ENCODE results near the gene SEMA3F.

The SEMA3F gene

GRCh38 chr3:50174517-50174895 lies 19.4 kb downstream of the SEMA3F start:
- no peak overlapping the region for H3K4me3 ChIP-seq (ENCODE audit: low read length)

DNA sequence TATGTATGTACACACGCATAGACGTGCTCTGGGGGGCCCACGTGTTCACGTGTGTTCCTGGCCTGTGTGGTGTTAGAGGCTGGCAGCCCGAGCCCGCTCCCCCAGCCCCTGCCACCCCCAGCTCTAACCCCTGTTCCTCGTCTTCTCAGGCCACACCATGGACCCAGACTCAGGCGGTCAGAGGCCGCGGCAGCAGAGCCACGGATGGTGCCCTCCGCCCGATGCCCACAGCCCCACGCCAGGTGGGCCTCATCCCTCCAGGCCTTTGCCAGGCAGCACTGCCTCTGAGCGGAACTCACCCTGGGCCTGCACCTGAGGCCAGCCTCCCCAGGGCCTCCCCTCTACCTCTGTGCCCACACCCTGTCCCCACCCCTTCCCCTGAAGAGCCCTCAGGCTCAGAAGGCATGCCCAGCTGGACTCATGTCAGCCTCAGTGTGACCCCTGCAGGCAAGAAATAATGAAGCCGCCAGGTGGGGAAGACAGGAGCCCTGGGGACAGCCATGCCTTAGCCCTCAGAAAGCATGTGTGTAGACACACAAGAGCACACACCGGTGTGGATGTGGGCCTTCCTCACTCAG lies 19.9 kb downstream of the SEMA3F start:
- H3K4me2 ChIP-seq (ENCODE audit: low read length): no peak overlapping the region
- H3K79me2 ChIP-seq (ENCODE audit: low read length): no peaks in the 10 kb centered on the region
- no peaks in the 10 kb centered on the region for H3K36me3 ChIP-seq (replicated peaks; ENCODE audit: low read depth, low read length)
- H4K20me1 ChIP-seq (ENCODE audit: insufficient read depth, low read length): no peaks in the 10 kb centered on the region
- no peaks in the 10 kb centered on the region for H3K27me3 ChIP-seq (ENCODE audit: low read depth, low read length)
- no peak overlapping the region for H3K4me3 ChIP-seq (ENCODE audit: low read length)
- H2AFZ ChIP-seq (ENCODE audit: low read depth, low read length): no peak overlapping the region
- no peaks in the 10 kb centered on the region for H3K4me1 ChIP-seq (ENCODE audit: low read length)
- TF ChIP-seq CTCF (IDR thresholded peaks at IDR 0.05; ENCODE audit: low read depth, low read length): 0 out of 2 replicates have a peak, but pooled peaks have one; percentile 10
- TF ChIP-seq EZH2phosphoT487 (IDR thresholded peaks at IDR 0.05; ENCODE audit: low read depth): no peak
- no peak overlapping the region for H3K9ac ChIP-seq (ENCODE audit: low read length)
- H3K9me3 ChIP-seq (ENCODE audit: insufficient read depth, low read length): no peaks in the 10 kb centered on the region
- H3K27ac ChIP-seq (ENCODE audit: low read length): no peak overlapping the region

More at GRCh38 chr3:50174517-50174895, 19.4 kb downstream of the SEMA3F start:
- no peak overlapping the region for H3K9ac ChIP-seq (ENCODE audit: low read length)
- H3K4me2 ChIP-seq (ENCODE audit: low read length): no peak overlapping the region
- no peaks in the 10 kb centered on the region for H3K27me3 ChIP-seq (ENCODE audit: low read depth, low read length)
- H3K36me3 ChIP-seq (replicated peaks; ENCODE audit: low read depth, low read length): no peaks in the 10 kb centered on the region
- H2AFZ ChIP-seq (ENCODE audit: low read depth, low read length): no peak overlapping the region
- H3K79me2 ChIP-seq (ENCODE audit: low read length): no peaks in the 10 kb centered on the region
- no peaks in the 10 kb centered on the region for H3K9me3 ChIP-seq (ENCODE audit: insufficient read depth, low read length)
- H3K4me1 ChIP-seq (ENCODE audit: low read length): no peaks in the 10 kb centered on the region
- no peaks in the 10 kb centered on the region for H4K20me1 ChIP-seq (ENCODE audit: insufficient read depth, low read length)
- H3K27ac ChIP-seq (ENCODE audit: low read length): no peak overlapping the region
- TF ChIP-seq EZH2phosphoT487 (IDR thresholded peaks at IDR 0.05; ENCODE audit: low read depth): no peak

DNA sequence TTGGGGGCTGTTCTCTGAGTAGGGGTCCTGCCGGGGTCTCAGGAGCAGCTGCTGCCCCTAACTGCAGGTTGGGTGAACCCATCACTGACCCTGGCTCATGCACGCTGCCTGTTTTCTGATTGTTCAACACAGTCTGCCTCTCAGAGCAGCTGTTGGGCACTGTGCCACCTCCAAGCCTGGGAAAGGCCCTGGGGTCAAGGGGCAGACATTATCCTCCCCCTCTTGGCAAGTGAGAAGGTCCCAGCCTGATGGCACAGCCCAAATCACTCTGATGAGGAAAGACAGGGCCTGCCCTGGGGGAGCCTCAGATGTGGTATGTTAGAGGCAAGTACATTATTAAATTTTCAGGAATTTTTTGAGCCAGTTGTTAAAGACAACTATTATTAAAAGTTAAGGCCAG lies 22.2 kb downstream of the SEMA3F start:
- Histone ChIP-seq H3K27ac (ENCODE audit: low read length) (no peak overlapping the region), H3K27me3 (ENCODE audit: low read depth, low read length) (no peaks in the 10 kb centered on the region), H3K4me3 (ENCODE audit: low read length) (no peak overlapping the region), H3K9ac (ENCODE audit: low read length) (no peak overlapping the region), H3K36me3 (replicated peaks; ENCODE audit: low read depth, low read length) (no peaks in the 10 kb centered on the region), H4K20me1 (ENCODE audit: insufficient read depth, low read length) (no peaks in the 10 kb centered on the region), H3K9me3 (ENCODE audit: insufficient read depth, low read length) (no peaks in the 10 kb centered on the region), H2AFZ (ENCODE audit: low read depth, low read length) (no peak overlapping the region), H3K4me1 (ENCODE audit: low read length) (no peaks in the 10 kb centered on the region), H3K4me2 (ENCODE audit: low read length) (no peak overlapping the region), H3K79me2 (ENCODE audit: low read length) (no peaks in the 10 kb centered on the region)
- no peak for TF ChIP-seq CTCF (IDR thresholded peaks at IDR 0.05; ENCODE audit: low read depth, low read length)

DNA sequence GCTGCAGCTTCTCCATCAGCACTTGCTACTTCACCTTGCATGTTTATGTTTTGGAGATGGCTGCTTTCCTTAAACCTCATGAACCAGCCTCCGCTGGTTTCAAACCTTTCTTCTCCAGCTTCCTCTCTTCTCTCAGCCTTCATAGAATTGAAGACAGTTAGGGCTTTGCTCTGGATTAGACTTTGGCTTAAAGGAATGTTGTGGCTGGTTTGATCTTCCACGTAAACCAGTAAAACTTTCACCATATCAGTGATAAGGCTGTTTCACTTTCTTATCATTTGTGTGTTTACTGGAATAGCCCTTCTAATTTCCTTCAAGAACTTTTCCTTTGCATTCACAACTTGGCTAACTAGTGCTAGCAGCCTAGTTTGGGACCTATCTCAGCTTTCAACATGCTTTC lies 24.6 kb downstream of the SEMA3F start:
- no peaks in the 10 kb centered on the region for H3K9me3 ChIP-seq (ENCODE audit: insufficient read depth, low read length)
- no peak overlapping the region for H3K27ac ChIP-seq (ENCODE audit: low read length)
- no peak overlapping the region for H2AFZ ChIP-seq (ENCODE audit: low read depth, low read length)
- H3K79me2 ChIP-seq (ENCODE audit: low read length): no peaks in the 10 kb centered on the region
- no peaks in the 10 kb centered on the region for H3K27me3 ChIP-seq (ENCODE audit: low read depth, low read length)
- no peak overlapping the region for H3K4me2 ChIP-seq (ENCODE audit: low read length)
- no peaks in the 10 kb centered on the region for H3K36me3 ChIP-seq (replicated peaks; ENCODE audit: low read depth, low read length)
- no peak for TF ChIP-seq CTCF (IDR thresholded peaks at IDR 0.05; ENCODE audit: low read depth, low read length)
- no peak for TF ChIP-seq EZH2phosphoT487 (IDR thresholded peaks at IDR 0.05; ENCODE audit: low read depth)
- no peak overlapping the region for H3K9ac ChIP-seq (ENCODE audit: low read length)
- no peaks in the 10 kb centered on the region for H3K4me1 ChIP-seq (ENCODE audit: low read length)
- no peaks in the 10 kb centered on the region for H4K20me1 ChIP-seq (ENCODE audit: insufficient read depth, low read length)
- H3K4me3 ChIP-seq (ENCODE audit: low read length): no peak overlapping the region
